AG04450 (cell line): ENCODE results near the gene PAX5. TPM values are rescaled to one million over a fixed set of nuclear protein-coding genes. Genes with fewer than 3 reads are reported as not detected.

Source experiments
- CTCF ChIA-PET: fragments of 300-600, 350-600 bp; formaldehyde crosslinking; extraction: SDS; loops from one replicate; lab custom pipeline; 2022; ENCODE audit warnings: antibody characterized with exemption, inconsistent platforms; lab: Charles Lee
- POLR2A ChIA-PET: fragments of 350-600 bp; formaldehyde crosslinking; extraction: SDS; loops from one replicate; lab custom pipeline; 2021; ENCODE audit warnings: antibody characterized with exemption, inconsistent platforms; lab: Yijun Ruan, JAX
- DNase-seq: peaks from one replicate; pipeline ENCODE4 v3.0.0-alpha.2; 2011; ENCODE audit warnings: low read depth, low spot score
- H3K27ac ChIP-seq: one replicate; pipeline ENCODE4 v1.5.1; 2012; ENCODE audit warnings: low read depth, low read length, control low read depth
- H3K27me3 ChIP-seq: one replicate; pipeline ENCODE4 v1.6.0; 2012; ENCODE audit warnings: low read length; ENCODE audit not compliant: control insufficient read depth, insufficient read depth
- H3K4me3 ChIP-seq: 2 replicates; pipeline ENCODE4 v1.5.1; 2011; ENCODE audit warnings: mild to moderate bottlenecking, low read depth, low read length, control low read depth
- H3K9me3 ChIP-seq: 2 replicates; pipeline ENCODE4 v1.5.1; 2012; ENCODE audit warnings: low read length; ENCODE audit not compliant: control insufficient read depth, insufficient read depth
- CTCF ChIP-seq: IDR thresholded peaks from 2 replicates; pipeline ENCODE4 v1.5.1; 2011; ENCODE audit warnings: low read depth, low read length, control low read depth, inconsistent platforms
- polyA plus RNA-seq: library from polyadenylated mRNA; depleted of rRNA; stranded (reverse); fragments of >200 nt; gene quantifications from 2 replicates; pipeline ENCODE4 v1.2.3, GENCODE V29; 2011

PAX5 gene
- polyA plus RNA-seq, 1 experiment, result not detected

- Histone ChIP-seq H3K27ac (no peak overlapping the region), H3K4me3 (no peak overlapping the region), H3K9me3 (no peaks in the 10 kb centered on the region; the same call in 1 of the 2 replicates), H3K27me3 (peaks cover 62% of the 10 kb centered on the region)
- ChIA-PET POLR2A (no interaction called here), CTCF (no interaction called here)
- TF ChIP-seq CTCF, result no peak
- DNase-seq, result no peak
Measured at GRCh38 chr9:36818242-36818938, 215.7 kb downstream of the PAX5 start.

GRCh38 chr9:36817160-36817834 lies 216.8 kb downstream of the PAX5 start:
- H3K27me3 ChIP-seq, result peaks cover 53% of the 10 kb centered on the region

GRCh38 chr9:36816371-36816770 lies 217.7 kb downstream of the PAX5 start:
- ChIA-PET POLR2A (no interaction called here), CTCF (no interaction called here)
- H3K9me3 ChIP-seq, result no peaks in the 10 kb centered on the region; the same call in 1 of the 2 replicates
- H3K27ac ChIP-seq, result no peak overlapping the region
- no peak for DNase-seq
- no peak overlapping the region for H3K4me3 ChIP-seq
- no peak for TF ChIP-seq CTCF
- peaks cover 47% of the 10 kb centered on the region for H3K27me3 ChIP-seq

More at GRCh38 chr9:36817160-36817834, 216.8 kb downstream of the PAX5 start:
- Histone ChIP-seq H3K4me3 (no peak overlapping the region), H3K9me3 (no peaks in the 10 kb centered on the region; the same call in 1 of the 2 replicates), H3K27ac (no peak overlapping the region)
- ChIA-PET POLR2A (no interaction called here), CTCF (no interaction called here)
- no peak for DNase-seq
- TF ChIP-seq CTCF, result no peak

- Histone ChIP-seq H3K9me3 (no peaks in the 10 kb centered on the region; the same call in 1 of the 2 replicates), H3K27me3 (peaks cover 43% of the 10 kb centered on the region), H3K27ac (no peak overlapping the region), H3K4me3 (no peak overlapping the region)
- ChIA-PET CTCF (no interaction called here), POLR2A (no interaction called here)
- DNase-seq, result no peak
- no peak for TF ChIP-seq CTCF
Measured at GRCh38 chr9:36815566-36816348, 218.3 kb downstream of the PAX5 start.
